HepG2 (cell line): ENCODE data around the gene RASSF7. TPM values are rescaled to one million over a fixed set of nuclear protein-coding genes. Genes with fewer than 3 reads are reported as not detected.

ENCODE experiments used
- ATAC-seq: fragments of 200-7000 bp; cut with Tn5 transposase; 3 replicates; pipeline ENCODE4 v1.9.1; 2020; ENCODE audit warnings: mild to moderate bottlenecking, moderate library complexity
- BruUV-seq: library from RNA; stranded (reverse); fragments of 400-500 nt; replicated peaks from 2 replicates; lab custom pipeline; 2021; lab: Mats Ljungman, UMichigan
- CTCF ChIA-PET: fragments of 300-600 bp; formaldehyde crosslinking; extraction: SDS; loops from one replicate; lab custom pipeline; 2021; ENCODE audit warnings: low total read pairs, inconsistent platforms, low intra/inter-chr PET ratio; lab: Yijun Ruan, JAX
- POLR2A ChIA-PET: fragments of 350-600 bp; sonication (Branson Sonifier 250); formaldehyde crosslinking; loops from one replicate; lab custom pipeline; 2020; ENCODE audit warnings: antibody characterized with exemption, inconsistent platforms; lab: Yijun Ruan, JAX
- DNase-seq: peaks from one replicate; pipeline ENCODE4 v3.0.0-alpha.2; 2015; ENCODE audit warnings: low spot score
- FAIRE-seq: peaks from 3 replicates; lab custom pipeline; 2011; peaks lifted over from hg19 to GRCh38; lab: Jason Lieb, UNC
- H2AFZ ChIP-seq: one replicate; pipeline ENCODE4 v1.6.1; 2011; ENCODE audit warnings: low read length, inconsistent platforms
- H3K27ac ChIP-seq: fragments of 300-600 bp; 3 replicates; pipeline ENCODE4 v1.8.0; 2011; ENCODE audit warnings: mixed run types, mild to moderate bottlenecking, mixed read lengths, low read length, inconsistent platforms; ENCODE audit not compliant: insufficient read depth; ENCODE audit errors: extremely low read length
- H3K27me3 ChIP-seq, 2 experiments: fragments of 200-600 bp in 1 of 2; 2 replicates in 1 of 2; 3 replicates in 1 of 2; pipeline versions ENCODE4 v1.6.0 to v1.8.0; 2011; ENCODE audit warnings: low read length in 2 of 2, mild to moderate bottlenecking in 2 of 2, moderate library complexity in 2 of 2, inconsistent platforms in 1 of 2; ENCODE audit not compliant: insufficient read depth in 2 of 2, control insufficient read depth in 1 of 2
- H3K36me3 ChIP-seq, 2 experiments: fragments of 200-600 bp in 1 of 2; replicated peaks in 1 of 2; 2 replicates in 1 of 2; 3 replicates in 1 of 2; pipeline versions ENCODE4 v1.5.1 to v1.8.0; 2011; ENCODE audit warnings: low read length in 2 of 2, inconsistent platforms in 1 of 2; ENCODE audit not compliant: insufficient read depth in 2 of 2, control insufficient read depth in 1 of 2
- H3K4me1 ChIP-seq: 2 replicates; pipeline ENCODE4 v1.5.1; 2012; ENCODE audit warnings: low read length, inconsistent platforms; ENCODE audit not compliant: insufficient read depth
- H3K4me2 ChIP-seq: 2 replicates; pipeline ENCODE4 v1.6.0; 2011; ENCODE audit warnings: low read depth, low read length, inconsistent platforms
- H3K4me3 ChIP-seq, 3 experiments: fragments of 200-600 bp in 1 of 3; sonication (generic), shearing (Covaris generic) in 1 of 3; replicated peaks in 1 of 3; 2 replicates each; pipeline ENCODE4 v1.5.1; 2011 to 2016; ENCODE audit warnings: low read length in 3 of 3, inconsistent platforms in 2 of 3, low read depth in 2 of 3, mild to moderate bottlenecking in 2 of 3, control low read depth in 1 of 3, mixed read lengths in 1 of 3; ENCODE audit not compliant: insufficient read depth in 1 of 3
- H3K79me2 ChIP-seq: one replicate; pipeline ENCODE4 v1.6.1; 2011; ENCODE audit warnings: low read length, inconsistent platforms; ENCODE audit not compliant: insufficient read depth
- H3K9ac ChIP-seq: 2 replicates; pipeline ENCODE4 v1.6.0; 2011; ENCODE audit warnings: mild to moderate bottlenecking, low read depth, low read length, inconsistent platforms; ENCODE audit not compliant: insufficient read depth
- H3K9me3 ChIP-seq: 2 replicates; pipeline ENCODE4 v1.5.1; 2012; ENCODE audit warnings: mild to moderate bottlenecking, low read length
- H4K20me1 ChIP-seq: 2 replicates; pipeline ENCODE4 v1.6.0; 2011; ENCODE audit warnings: inconsistent platforms, mild to moderate bottlenecking, low read length, moderate library complexity; ENCODE audit not compliant: insufficient read depth
- ARNTL ChIP-seq: sonication (generic); formaldehyde crosslinking; IDR thresholded peaks from 2 replicates; pipeline ENCODE4 v1.4.0; 2020; ENCODE audit warnings: mild to moderate bottlenecking, missing genetic modification reagents
- FUBP1 ChIP-seq: sonication (generic); formaldehyde crosslinking; IDR thresholded peaks from 2 replicates; pipeline ENCODE4 v1.5.1; 2020; ENCODE audit warnings: missing genetic modification reagents, mild to moderate bottlenecking, borderline replicate concordance
- HNF1B ChIP-seq: sonication (generic); formaldehyde crosslinking; IDR thresholded peaks from 2 replicates; pipeline ENCODE4 v1.5.1; 2020; ENCODE audit warnings: mild to moderate bottlenecking, moderate library complexity, missing genetic modification reagents
- RXRB ChIP-seq: IDR thresholded peaks from 2 replicates; pipeline ENCODE4 v1.6.1; 2016; ENCODE audit warnings: borderline replicate concordance, missing genetic modification reagents, missing compliant biosample characterization
- SMAD1 ChIP-seq: sonication (generic); formaldehyde crosslinking; IDR thresholded peaks from 2 replicates; pipeline ENCODE4 v1.4.0; 2020; ENCODE audit warnings: missing genetic modification reagents, low read depth, mild to moderate bottlenecking, borderline replicate concordance
- ZFP62 ChIP-seq: sonication (generic); formaldehyde crosslinking; IDR thresholded peaks from 2 replicates; pipeline ENCODE4 v1.4.0; 2020; ENCODE audit warnings: missing genetic modification reagents
- ZFX ChIP-seq: sonication (generic); formaldehyde crosslinking; IDR thresholded peaks from 2 replicates; pipeline ENCODE4 v1.4.0; 2020; ENCODE audit warnings: mild to moderate bottlenecking, low read depth, missing genetic modification reagents, moderate library complexity
- ZNF274 ChIP-seq: sonication (generic); formaldehyde crosslinking; IDR thresholded peaks from 2 replicates; pipeline ENCODE4 v1.5.1; 2020; ENCODE audit warnings: mild to moderate bottlenecking, missing genetic modification reagents
- ZNF687 ChIP-seq: sonication (generic); formaldehyde crosslinking; IDR thresholded peaks from 2 replicates; pipeline ENCODE4 v1.5.1; 2020; ENCODE audit warnings: mild to moderate bottlenecking, missing genetic modification reagents, moderate library complexity
- WGBS: methylation state at CpG from one replicate; pipeline ENCODE4 v1.1.6; 2017; ENCODE audit warnings: low lambda C conversion rate; 5-methylcytosine and 5-hydroxymethylcytosine counted together
- in situ Hi-C: cut with HindIII; loops from 2 replicates; pipeline ENCODE4 v1.10.0; 2017; ENCODE audit warnings: low pct_unique_long_range_greater_than_20kb; ENCODE audit not compliant: extremely low pct_ligation_motif_present
- intact Hi-C: fragments of 100-400 bp; cut with micrococcal nuclease; formaldehyde crosslinking; loops from one replicate; pipeline ENCODE4 v1.10.0; 2022; ENCODE audit not compliant: unreplicated experiment
- polyA plus RNA-seq, 8 experiments: library from polyadenylated mRNA; depleted of rRNA in 3 of 8; stranded (reverse) in 7 of 8; unstranded in 1 of 8; fragments of >200 nt; fragmentation: Illumina TruSeq in 4 of 8; extraction: Trizol in 4 of 8; gene quantifications; 2 replicates each; pipeline versions ENCODE4 v1.2.1 to v1.2.3, GENCODE V29; 2011 to 2016; ENCODE audit warnings: low read depth in 4 of 8, missing spikeins in 1 of 8, mixed read lengths in 1 of 8; ENCODE audit not compliant: insufficient read depth in 1 of 8
- total RNA-seq, 5 experiments: library from RNA; depleted of rRNA; stranded (reverse); fragments of >200 nt; fragmentation: Illumina TruSeq; extraction: Trizol; gene quantifications; 2 replicates each; pipeline ENCODE4 v1.2.3, GENCODE V29; 2016; ENCODE audit warnings: low read depth in 1 of 5

The RASSF7 gene
- total and polyA plus RNA-seq, 2 of the 13 experiments (the other 11 are each of a cell fraction or from before 2014, with no cell fraction given), result 20.2 to 28.6 TPM

- TF ChIP-seq ZNF687 (CRISPR knock-in tag) (peak; percentile 46), ZNF274 (CRISPR knock-in tag) (0 out of 2 replicates have a peak, but pooled peaks have one; percentile 23)
Observed at GRCh38 chr11:563812-564578, 3.2 kb downstream of the RASSF7 start (continued).

- ATAC-seq (peak; percentile 3), DNase-seq (peak; percentile 28), FAIRE-seq (no peak)
- no TSS peak for BruUV-seq
- peak overlapping the region; percentile 36 for H3K27ac ChIP-seq
- no peaks in the 10 kb centered on the region; a peak in 1 of 5 replicates for H3K27me3 ChIP-seq
- H3K4me3 ChIP-seq, result peak overlapping the region in 1 of 3 experiments; percentile 34; a peak in 1 of 6 replicates
- H3K9ac ChIP-seq, result peak overlapping the region; percentile 30; the same call in 1 of the 2 replicates
- intact Hi-C loops (no loop called here), in situ Hi-C loops (no loop called here)
- peaks cover 25% of the 10 kb centered on the region; the same call in 1 of the 2 replicates for H4K20me1 ChIP-seq
- H3K4me2 ChIP-seq, result peak overlapping the region; percentile 80; the same call in 1 of the 2 replicates
- WGBS, result 68% methylated on average over 8 of the region's 12 CpGs
- no peak overlapping the region for H2AFZ ChIP-seq
- peaks cover 66% of the 10 kb centered on the region for H3K4me1 ChIP-seq
- CTCF ChIA-PET, result no interaction called here
- no peaks in the 10 kb centered on the region for H3K9me3 ChIP-seq
- POLR2A ChIA-PET, result interaction anchor here (1.8 kb wide), 2 partner anchors 10 to 22 kb away, joined by 5 to 8 read pairs; partner anchors contain the start of gene PHRF1
- H3K36me3 ChIP-seq, result peaks cover 0 to 2% of the 10 kb centered on the region in 2 experiments; a peak in 3 of 5 replicates
- peaks cover 24% of the 10 kb centered on the region for H3K79me2 ChIP-seq
- TF ChIP-seq RXRB (CRISPR knock-in tag), result no peak
- TF ChIP-seq SMAD1 (CRISPR knock-in tag), result peak; percentile 48; the same call in 1 of the 2 replicates
- 0 out of 2 replicates have a peak, but pooled peaks have one; percentile 13 for TF ChIP-seq HNF1B (CRISPR knock-in tag)
- no peak for TF ChIP-seq ZFP62 (CRISPR knock-in tag)
- TF ChIP-seq ARNTL (CRISPR knock-in tag), result peak; percentile 23; the same call in 1 of the 2 replicates
- 0 out of 2 replicates have a peak, but pooled peaks have one; percentile 71 for TF ChIP-seq FUBP1 (CRISPR knock-in tag)
- peak; percentile 76 for TF ChIP-seq ZFX (CRISPR knock-in tag)
Observed at GRCh38 chr11:565921-566509, 5.2 kb downstream of the RASSF7 start.
